Mammary epithelial cell (primary cell): ENCODE data around the gene ARHGAP42.

Experiments
- EZH2 ChIP-seq: IDR thresholded peaks from 2 replicates; pipeline ENCODE4 v1.6.1; 2012; ENCODE audit warnings: low read length, inconsistent platforms, borderline replicate concordance
- TF ChIP-seq, protein P1 (sequence below), 2 donors: IDR thresholded peaks in 1 of 2; conservative IDR thresholded peaks in 1 of 2; 2 replicates each; pipeline ENCODE4 v1.5.1; 2011 to 2012; ENCODE audit warnings: inconsistent platforms in 2 of 2, low read length in 2 of 2, mild to moderate bottlenecking in 2 of 2, control low read depth in 1 of 2, low read depth in 1 of 2; ENCODE audit not compliant: insufficient read depth in 1 of 2; ENCODE audit errors: extremely low read depth in 1 of 2

DNA sequence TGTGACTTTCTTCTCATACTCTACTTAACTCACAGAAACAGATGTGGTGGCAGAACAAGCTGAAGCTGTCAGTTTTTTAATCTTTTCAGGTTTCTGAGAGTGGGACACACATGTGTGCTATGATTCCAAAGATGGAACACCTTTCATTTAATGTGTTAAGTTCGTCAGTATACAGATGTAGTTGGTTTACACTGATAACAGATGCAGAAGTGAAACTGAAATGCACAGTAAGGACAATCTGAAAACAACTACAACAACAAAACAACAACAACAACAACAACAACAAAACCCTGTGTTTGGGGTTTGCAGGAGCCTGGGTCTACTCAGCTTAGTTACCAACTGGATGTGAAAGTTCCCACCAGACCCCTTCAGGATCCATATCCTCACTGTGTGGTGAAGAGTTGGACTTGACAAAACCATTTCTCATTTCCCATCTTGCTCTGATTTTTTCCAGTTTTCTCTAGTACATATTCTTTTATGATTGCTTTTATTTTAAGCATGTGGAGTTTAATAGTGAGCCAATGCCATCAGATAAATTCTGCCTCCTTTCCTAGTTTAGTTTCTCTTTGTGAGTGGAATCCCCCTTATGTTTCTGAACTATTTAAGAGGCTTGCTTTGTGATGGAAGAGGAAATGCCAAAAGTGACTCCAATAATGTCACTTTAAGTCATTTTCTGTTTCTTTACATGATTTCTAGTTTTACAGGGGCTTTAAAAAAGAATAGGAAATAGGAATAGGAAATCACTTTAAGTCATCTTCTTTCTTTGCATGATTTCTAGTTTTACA lies 47.8 kb downstream of the ARHGAP42 start:
- TF ChIP-seq EZH2: no peak
- TF ChIP-seq, protein P1, sequence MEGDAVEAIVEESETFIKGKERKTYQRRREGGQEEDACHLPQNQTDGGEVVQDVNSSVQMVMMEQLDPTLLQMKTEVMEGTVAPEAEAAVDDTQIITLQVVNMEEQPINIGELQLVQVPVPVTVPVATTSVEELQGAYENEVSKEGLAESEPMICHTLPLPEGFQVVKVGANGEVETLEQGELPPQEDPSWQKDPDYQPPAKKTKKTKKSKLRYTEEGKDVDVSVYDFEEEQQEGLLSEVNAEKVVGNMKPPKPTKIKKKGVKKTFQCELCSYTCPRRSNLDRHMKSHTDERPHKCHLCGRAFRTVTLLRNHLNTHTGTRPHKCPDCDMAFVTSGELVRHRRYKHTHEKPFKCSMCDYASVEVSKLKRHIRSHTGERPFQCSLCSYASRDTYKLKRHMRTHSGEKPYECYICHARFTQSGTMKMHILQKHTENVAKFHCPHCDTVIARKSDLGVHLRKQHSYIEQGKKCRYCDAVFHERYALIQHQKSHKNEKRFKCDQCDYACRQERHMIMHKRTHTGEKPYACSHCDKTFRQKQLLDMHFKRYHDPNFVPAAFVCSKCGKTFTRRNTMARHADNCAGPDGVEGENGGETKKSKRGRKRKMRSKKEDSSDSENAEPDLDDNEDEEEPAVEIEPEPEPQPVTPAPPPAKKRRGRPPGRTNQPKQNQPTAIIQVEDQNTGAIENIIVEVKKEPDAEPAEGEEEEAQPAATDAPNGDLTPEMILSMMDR (conservative IDR thresholded peaks at IDR 0.05 in 1 of 2, IDR thresholded peaks at IDR 0.05 in 1 of 2; ENCODE audit: extremely low read depth in 1 of 2, insufficient read depth in 1 of 2, low read depth in 1 of 2, low read length in 2 of 2): no peak
